Measurements from ENCODE around the gene KPNA6. TPM values are rescaled to one million over a fixed set of nuclear protein-coding genes. Genes with fewer than 3 reads are reported as not detected.
A peak's percentile ranks its signal among the peaks of the same experiment; 100 is the strongest.

KPNA6 gene
- total RNA-seq, 1 donor from 2014 or later = 47.0 TPM

GRCh38 chr1:32179443-32180185 is 71.8 kb downstream of the KPNA6 start, which contains the start of gene TXLNA:
Gene TXLNA, plus strand, starts transcription at chr1:32179675. Its CDS starts 671 bp downstream, at chr1:32180346.
- no peak for DNase-seq (ENCODE audit: low read depth)
- H3K36me3 ChIP-seq (ENCODE audit: control insufficient read depth, insufficient read depth, low read length) = no peaks in the 10 kb centered on the region
- TF ChIP-seq CTCF (IDR thresholded peaks at IDR 0.05; ENCODE audit: insufficient read depth, low read length, poor library complexity, severe bottlenecking) = no peak
- H3K27me3 ChIP-seq (ENCODE audit: control insufficient read depth, insufficient read depth, low read length) = no peaks in the 10 kb centered on the region
- H3K4me3 ChIP-seq (ENCODE audit: low read depth, low read length) = peak within 1 kb of the TSS; percentile 59

- H3K36me3 ChIP-seq (ENCODE audit: control insufficient read depth, insufficient read depth, low read length) = no peaks in the 10 kb centered on the region
- DNase-seq (ENCODE audit: low read depth) = no peak
Observed at GRCh38 chr1:32180186-32181060, 72.6 kb downstream of the KPNA6 start.

GRCh38 chr1:32181065-32181464 is 73.2 kb downstream of the KPNA6 start:
- TF ChIP-seq CTCF (IDR thresholded peaks at IDR 0.05; ENCODE audit: insufficient read depth, low read length, poor library complexity, severe bottlenecking) = no peak
- Histone ChIP-seq H3K27me3 (ENCODE audit: control insufficient read depth, insufficient read depth, low read length) (no peaks in the 10 kb centered on the region), H3K36me3 (ENCODE audit: control insufficient read depth, insufficient read depth, low read length) (no peaks in the 10 kb centered on the region), H3K4me3 (ENCODE audit: low read depth, low read length) (peak overlapping the region; percentile 59)
- no peak for DNase-seq (ENCODE audit: low read depth)

More at GRCh38 chr1:32180186-32181060, 72.6 kb downstream of the KPNA6 start:
- no peak for TF ChIP-seq CTCF (IDR thresholded peaks at IDR 0.05; ENCODE audit: insufficient read depth, low read length, poor library complexity, severe bottlenecking)
- Histone ChIP-seq H3K27me3 (ENCODE audit: control insufficient read depth, insufficient read depth, low read length) (no peaks in the 10 kb centered on the region), H3K4me3 (ENCODE audit: low read depth, low read length) (peak overlapping the region; percentile 59)

GRCh38 chr1:32181563-32181962 is 73.7 kb downstream of the KPNA6 start:
- H3K36me3 ChIP-seq (ENCODE audit: control insufficient read depth, insufficient read depth, low read length) = peaks cover 1% of the 10 kb centered on the region
- no peak for DNase-seq (ENCODE audit: low read depth)

GRCh38 chr1:32182060-32182459 is 74.2 kb downstream of the KPNA6 start:
- no peak for TF ChIP-seq CTCF (IDR thresholded peaks at IDR 0.05; ENCODE audit: insufficient read depth, low read length, poor library complexity, severe bottlenecking)
- DNase-seq (ENCODE audit: low read depth) = no peak
- H3K36me3 ChIP-seq (ENCODE audit: control insufficient read depth, insufficient read depth, low read length) = peaks cover 2% of the 10 kb centered on the region
- H3K27me3 ChIP-seq (ENCODE audit: control insufficient read depth, insufficient read depth, low read length) = no peaks in the 10 kb centered on the region
- no peak overlapping the region for H3K4me3 ChIP-seq (ENCODE audit: low read depth, low read length)

More at GRCh38 chr1:32181563-32181962, 73.7 kb downstream of the KPNA6 start:
- TF ChIP-seq CTCF (IDR thresholded peaks at IDR 0.05; ENCODE audit: insufficient read depth, low read length, poor library complexity, severe bottlenecking) = no peak
- Histone ChIP-seq H3K27me3 (ENCODE audit: control insufficient read depth, insufficient read depth, low read length) (no peaks in the 10 kb centered on the region), H3K4me3 (ENCODE audit: low read depth, low read length) (no peak overlapping the region)
